Measurements from ENCODE around the gene TP63.

DNA sequence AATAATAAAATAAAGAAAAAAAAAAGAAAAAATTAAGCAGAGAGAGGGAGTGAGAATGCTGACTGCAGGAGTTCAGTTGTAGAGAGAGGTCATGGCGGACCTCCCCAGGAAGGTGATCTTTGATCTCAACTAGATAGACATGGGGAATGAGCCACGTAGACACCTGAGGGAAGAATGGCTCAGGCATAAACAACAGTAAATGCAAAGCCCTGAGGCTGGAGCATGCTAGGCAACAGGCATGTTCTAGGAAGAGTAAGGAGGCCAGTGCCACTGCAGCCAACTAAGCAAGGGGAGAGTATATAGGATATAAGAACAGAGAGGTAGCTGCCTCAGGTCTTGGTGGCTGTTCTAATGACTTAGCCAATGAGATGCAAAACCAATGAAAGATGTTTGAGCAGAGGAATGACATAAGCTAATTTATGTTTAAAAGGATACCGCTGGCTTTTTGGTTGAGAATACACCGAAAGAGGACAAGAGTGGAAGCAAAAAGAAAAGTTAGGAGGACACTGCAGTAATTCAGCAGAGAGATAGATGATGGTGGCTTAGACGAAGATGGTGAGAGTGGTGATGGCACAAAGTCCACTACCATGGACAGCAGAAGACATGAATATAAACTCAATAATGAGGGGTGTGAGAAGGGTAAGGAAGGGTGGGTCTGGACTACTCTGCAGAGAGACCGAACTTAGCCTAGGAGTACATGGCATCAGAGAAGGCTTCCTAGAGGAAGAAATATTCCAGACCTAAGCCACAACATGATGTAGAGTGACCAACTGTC is 314.9 kb downstream of the TP63 start:
- TF ChIP-seq, protein P1, sequence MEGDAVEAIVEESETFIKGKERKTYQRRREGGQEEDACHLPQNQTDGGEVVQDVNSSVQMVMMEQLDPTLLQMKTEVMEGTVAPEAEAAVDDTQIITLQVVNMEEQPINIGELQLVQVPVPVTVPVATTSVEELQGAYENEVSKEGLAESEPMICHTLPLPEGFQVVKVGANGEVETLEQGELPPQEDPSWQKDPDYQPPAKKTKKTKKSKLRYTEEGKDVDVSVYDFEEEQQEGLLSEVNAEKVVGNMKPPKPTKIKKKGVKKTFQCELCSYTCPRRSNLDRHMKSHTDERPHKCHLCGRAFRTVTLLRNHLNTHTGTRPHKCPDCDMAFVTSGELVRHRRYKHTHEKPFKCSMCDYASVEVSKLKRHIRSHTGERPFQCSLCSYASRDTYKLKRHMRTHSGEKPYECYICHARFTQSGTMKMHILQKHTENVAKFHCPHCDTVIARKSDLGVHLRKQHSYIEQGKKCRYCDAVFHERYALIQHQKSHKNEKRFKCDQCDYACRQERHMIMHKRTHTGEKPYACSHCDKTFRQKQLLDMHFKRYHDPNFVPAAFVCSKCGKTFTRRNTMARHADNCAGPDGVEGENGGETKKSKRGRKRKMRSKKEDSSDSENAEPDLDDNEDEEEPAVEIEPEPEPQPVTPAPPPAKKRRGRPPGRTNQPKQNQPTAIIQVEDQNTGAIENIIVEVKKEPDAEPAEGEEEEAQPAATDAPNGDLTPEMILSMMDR (conservative IDR thresholded peaks at IDR 0.05) = no peak
- no peak for TF ChIP-seq EZH2 (IDR thresholded peaks at IDR 0.05; ENCODE audit: low read depth)

Measured in PC-9 (cell line).